Measurements from ENCODE around the gene PPARG.
"Not testable (repeated sequence)": the region's sequence is repeated elsewhere in the genome, so short reads cannot be mapped to it uniquely, and the experiment has no call there.

Gene PPARG

GRCh38 chr3:12451481-12451880, 162.6 kb downstream of the PPARG start:
- H3K4me1 ChIP-seq (ENCODE audit: control insufficient read depth in 1 of 2, insufficient read depth in 2 of 2, low read length in 2 of 2) = no peaks in the 10 kb centered on the region
- no peak overlapping the region for H3K27ac ChIP-seq (ENCODE audit: low read length)
- no peaks in the 10 kb centered on the region for H3K9me3 ChIP-seq (ENCODE audit: control insufficient read depth in 1 of 2, low read length in 2 of 2)
- H3K27me3 ChIP-seq (ENCODE audit: low read depth, low read length) = no peaks in the 10 kb centered on the region
- no peaks in the 10 kb centered on the region for H3K36me3 ChIP-seq (ENCODE audit: control insufficient read depth in 1 of 2, insufficient read depth in 2 of 2, low read length in 2 of 2)
- H3K4me3 ChIP-seq (ENCODE audit: low read depth in 1 of 2, low read length in 2 of 2) = no peak overlapping the region

GRCh38 chr3:12451960-12452359, 163.1 kb downstream of the PPARG start:
- no peaks in the 10 kb centered on the region for H3K9me3 ChIP-seq (ENCODE audit: control insufficient read depth in 1 of 2, low read length in 2 of 2)
- no peaks in the 10 kb centered on the region for H3K27me3 ChIP-seq (ENCODE audit: low read depth, low read length)
- H3K27ac ChIP-seq (ENCODE audit: low read length) = no peak overlapping the region
- H3K36me3 ChIP-seq (ENCODE audit: control insufficient read depth in 1 of 2, insufficient read depth in 2 of 2, low read length in 2 of 2) = no peaks in the 10 kb centered on the region
- no peaks in the 10 kb centered on the region for H3K4me1 ChIP-seq (ENCODE audit: control insufficient read depth in 1 of 2, insufficient read depth in 2 of 2, low read length in 2 of 2)
- H3K4me3 ChIP-seq (ENCODE audit: low read depth in 1 of 2, low read length in 2 of 2) = no peak overlapping the region

DNA sequence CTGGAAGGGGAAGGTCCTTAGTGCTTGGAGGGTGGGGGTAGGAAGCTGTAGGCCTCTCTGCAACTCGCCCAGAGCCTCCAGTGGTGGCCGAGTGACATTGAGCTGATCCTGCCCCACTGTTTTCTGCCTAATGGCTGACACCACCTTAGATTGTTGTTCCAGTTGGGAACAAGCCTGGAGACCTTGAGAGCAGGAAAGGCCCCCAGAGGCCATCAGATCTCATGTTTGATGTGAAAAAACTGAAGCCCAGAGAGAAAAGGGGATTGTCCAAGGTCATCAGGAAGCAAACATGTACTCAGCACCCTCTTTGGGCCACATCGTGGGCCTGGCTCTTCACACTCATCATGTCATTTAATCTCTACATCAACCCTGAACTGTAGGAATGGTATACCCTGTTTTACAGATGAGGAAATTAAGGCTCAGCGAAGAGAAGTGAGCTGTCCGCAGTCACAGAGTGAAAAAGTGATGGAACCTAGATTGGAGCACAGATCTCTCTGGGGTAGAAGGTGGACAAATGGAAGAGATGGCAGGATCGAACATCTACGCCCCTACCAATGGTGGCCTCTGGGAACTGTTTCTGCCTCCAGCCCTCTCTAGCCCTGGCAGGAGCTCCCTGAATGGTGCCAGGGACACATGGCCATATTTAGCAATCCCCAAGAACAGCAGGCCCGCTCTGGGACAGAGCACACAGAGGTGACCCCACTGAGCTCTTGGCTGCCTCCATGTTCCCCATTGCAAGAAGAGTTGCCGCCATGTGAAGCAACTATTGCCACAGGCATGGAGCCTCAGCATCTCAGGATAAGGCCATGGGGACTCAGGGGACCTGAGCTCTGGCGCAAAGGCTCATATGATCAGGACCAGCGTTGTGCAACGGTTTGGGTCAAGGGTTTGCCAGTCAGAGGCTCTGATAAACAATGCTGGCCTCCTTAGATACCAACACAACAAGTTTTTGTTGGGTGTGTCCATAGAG, 163.8 kb downstream of the PPARG start:
- Histone ChIP-seq H3K9me3 (ENCODE audit: control insufficient read depth in 1 of 2, low read length in 2 of 2) (no peaks in the 10 kb centered on the region), H3K4me1 (ENCODE audit: control insufficient read depth in 1 of 2, insufficient read depth in 2 of 2, low read length in 2 of 2) (no peaks in the 10 kb centered on the region), H3K36me3 (ENCODE audit: control insufficient read depth in 1 of 2, insufficient read depth in 2 of 2, low read length in 2 of 2) (no peaks in the 10 kb centered on the region), H3K4me3 (ENCODE audit: low read depth in 1 of 2, low read length in 2 of 2) (no peak overlapping the region), H3K27me3 (ENCODE audit: low read depth, low read length) (no peaks in the 10 kb centered on the region), H3K27ac (ENCODE audit: low read length) (no peak overlapping the region)

DNA sequence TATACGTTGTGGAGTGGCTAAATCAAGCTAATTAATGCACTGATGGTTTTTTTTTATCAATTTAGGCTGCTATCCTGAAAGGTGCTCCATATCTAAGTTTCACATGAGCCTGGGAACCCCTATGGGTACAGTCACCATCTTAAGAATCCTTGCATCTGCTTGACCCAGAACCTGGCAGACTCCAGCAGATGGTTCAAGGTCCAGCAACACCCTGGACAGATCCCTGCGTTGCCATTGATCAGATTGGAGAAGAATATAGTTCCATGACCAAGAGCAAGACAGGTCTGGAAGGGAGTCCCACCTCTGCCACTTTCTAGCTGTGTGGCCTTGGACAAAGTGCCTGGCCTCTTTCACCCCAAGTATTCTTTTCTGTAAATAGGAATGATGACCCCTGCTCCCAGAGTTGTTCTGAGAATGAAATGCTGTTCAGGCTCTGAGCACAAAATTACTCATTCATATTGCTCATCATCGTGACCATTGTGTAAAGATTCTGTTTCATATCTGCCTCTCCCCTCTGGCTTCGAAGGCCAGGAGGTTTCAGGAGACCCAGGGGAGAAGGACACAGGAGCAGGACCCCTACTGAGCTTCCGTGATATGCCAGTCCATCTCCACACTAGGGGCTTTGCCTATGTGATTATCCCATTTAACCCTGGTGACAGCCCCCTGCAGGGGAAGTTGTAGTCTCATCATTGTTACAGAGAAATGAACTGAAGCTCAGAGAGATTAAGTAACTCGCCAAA, 165.4 kb downstream of the PPARG start:
- Histone ChIP-seq H3K9me3 (ENCODE audit: control insufficient read depth in 1 of 2, low read length in 2 of 2) (no peaks in the 10 kb centered on the region), H3K27ac (ENCODE audit: low read length) (no peak overlapping the region), H3K4me1 (ENCODE audit: control insufficient read depth in 1 of 2, insufficient read depth in 2 of 2, low read length in 2 of 2) (no peaks in the 10 kb centered on the region), H3K36me3 (ENCODE audit: control insufficient read depth in 1 of 2, insufficient read depth in 2 of 2, low read length in 2 of 2) (no peaks in the 10 kb centered on the region), H3K27me3 (ENCODE audit: low read depth, low read length) (no peaks in the 10 kb centered on the region), H3K4me3 (ENCODE audit: low read depth in 1 of 2, low read length in 2 of 2) (no peak overlapping the region)

DNA sequence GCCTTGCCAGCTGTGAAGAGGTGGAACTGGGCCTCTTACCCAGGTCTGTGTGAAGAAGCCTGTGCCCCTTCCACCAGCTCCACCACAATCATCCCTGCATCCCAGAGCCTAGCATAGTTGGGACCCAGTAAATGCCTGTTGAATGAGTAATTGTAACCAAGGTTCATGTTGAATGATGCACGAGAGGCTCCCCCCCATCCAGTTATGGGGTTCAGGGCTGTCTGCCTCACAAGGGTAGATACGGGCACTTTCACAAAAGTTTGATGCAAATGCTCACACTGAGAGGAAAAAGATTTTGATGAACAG, 165.9 kb downstream of the PPARG start:
- no peaks in the 10 kb centered on the region for H3K36me3 ChIP-seq (ENCODE audit: control insufficient read depth in 1 of 2, insufficient read depth in 2 of 2, low read length in 2 of 2)
- no peaks in the 10 kb centered on the region for H3K9me3 ChIP-seq (ENCODE audit: control insufficient read depth in 1 of 2, low read length in 2 of 2)
- no peaks in the 10 kb centered on the region for H3K4me1 ChIP-seq (ENCODE audit: control insufficient read depth in 1 of 2, insufficient read depth in 2 of 2, low read length in 2 of 2)
- no peaks in the 10 kb centered on the region for H3K27me3 ChIP-seq (ENCODE audit: low read depth, low read length)
- no peak overlapping the region for H3K4me3 ChIP-seq (ENCODE audit: low read depth in 1 of 2, low read length in 2 of 2)
- no peak overlapping the region for H3K27ac ChIP-seq (ENCODE audit: low read length)

GRCh38 chr3:12455740-12456139, 166.9 kb downstream of the PPARG start:
- Histone ChIP-seq H3K27ac (ENCODE audit: low read length) (no peak overlapping the region), H3K36me3 (ENCODE audit: control insufficient read depth in 1 of 2, insufficient read depth in 2 of 2, low read length in 2 of 2) (no peaks in the 10 kb centered on the region), H3K27me3 (ENCODE audit: low read depth, low read length) (no peaks in the 10 kb centered on the region), H3K4me3 (ENCODE audit: low read depth in 1 of 2, low read length in 2 of 2) (no peak overlapping the region), H3K4me1 (ENCODE audit: control insufficient read depth in 1 of 2, insufficient read depth in 2 of 2, low read length in 2 of 2) (peaks cover 0 to 3% of the 10 kb centered on the region in 2 donors), H3K9me3 (ENCODE audit: control insufficient read depth in 1 of 2, low read length in 2 of 2) (no peaks in the 10 kb centered on the region)

DNA sequence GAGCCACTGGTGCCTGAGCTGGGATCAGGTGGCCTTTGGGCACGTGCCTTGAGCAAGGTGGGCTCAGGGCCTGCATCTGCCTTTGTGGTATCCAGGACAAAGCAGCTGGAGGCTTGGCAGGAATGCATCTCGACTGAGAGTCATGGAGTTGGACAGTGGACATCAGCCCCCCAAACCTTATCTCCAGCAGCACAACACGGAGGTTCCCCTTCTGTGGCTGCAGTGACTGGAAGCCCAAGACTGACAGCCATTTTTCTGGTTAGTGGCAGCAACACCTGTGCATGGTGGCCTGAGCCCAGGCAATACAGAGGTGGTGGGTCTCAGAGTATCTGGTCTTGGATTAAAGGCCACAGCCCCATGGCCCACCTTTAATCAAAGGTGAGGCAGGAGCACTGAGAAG, 167.6 kb downstream of the PPARG start:
- Histone ChIP-seq H3K27me3 (ENCODE audit: low read depth, low read length) (no peaks in the 10 kb centered on the region), H3K27ac (ENCODE audit: low read length) (no peak overlapping the region), H3K9me3 (ENCODE audit: control insufficient read depth in 1 of 2, low read length in 2 of 2) (no peaks in the 10 kb centered on the region), H3K4me3 (ENCODE audit: low read depth in 1 of 2, low read length in 2 of 2) (no peak overlapping the region), H3K4me1 (ENCODE audit: control insufficient read depth in 1 of 2, insufficient read depth in 2 of 2, low read length in 2 of 2) (peaks cover 0 to 3% of the 10 kb centered on the region in 2 donors), H3K36me3 (ENCODE audit: control insufficient read depth in 1 of 2, insufficient read depth in 2 of 2, low read length in 2 of 2) (no peaks in the 10 kb centered on the region)

DNA sequence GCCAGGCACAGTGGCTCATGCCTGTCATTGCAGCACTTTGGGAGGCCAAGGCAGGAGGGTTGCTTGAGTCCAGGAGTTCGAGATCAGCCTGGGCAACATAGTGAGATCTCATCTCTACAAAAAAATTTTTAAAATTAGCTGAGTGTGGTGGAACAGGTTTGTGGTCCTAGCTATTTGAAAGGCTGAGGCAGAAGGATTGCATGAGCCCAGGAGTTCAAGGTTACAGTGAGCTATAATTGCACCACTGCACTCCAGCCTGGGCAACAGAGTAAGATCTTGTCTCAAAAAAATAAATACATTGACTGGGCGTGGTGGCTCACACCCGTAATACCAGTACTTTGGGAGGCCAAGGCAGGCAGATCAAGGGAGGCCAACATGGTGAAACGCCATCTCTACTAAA, 168.5 kb downstream of the PPARG start:
- H3K9me3 ChIP-seq (ENCODE audit: control insufficient read depth in 1 of 2, low read length in 2 of 2); H3K27ac ChIP-seq (ENCODE audit: low read length); H3K27me3 ChIP-seq (ENCODE audit: low read depth, low read length); H3K4me1 ChIP-seq (ENCODE audit: control insufficient read depth in 1 of 2, insufficient read depth in 2 of 2, low read length in 2 of 2); H3K4me3 ChIP-seq (ENCODE audit: low read depth in 1 of 2, low read length in 2 of 2); H3K36me3 ChIP-seq (ENCODE audit: control insufficient read depth in 1 of 2, insufficient read depth in 2 of 2, low read length in 2 of 2): not testable (repeated sequence)

GRCh38 chr3:12458901-12459300, 170.0 kb downstream of the PPARG start:
- Histone ChIP-seq H3K36me3 (ENCODE audit: control insufficient read depth in 1 of 2, insufficient read depth in 2 of 2, low read length in 2 of 2) (no peaks in the 10 kb centered on the region), H3K27ac (ENCODE audit: low read length) (no peak overlapping the region), H3K27me3 (ENCODE audit: low read depth, low read length) (no peaks in the 10 kb centered on the region), H3K4me1 (ENCODE audit: control insufficient read depth in 1 of 2, insufficient read depth in 2 of 2, low read length in 2 of 2) (peaks cover 3 to 9% of the 10 kb centered on the region in 2 donors), H3K9me3 (ENCODE audit: control insufficient read depth in 1 of 2, low read length in 2 of 2) (no peaks in the 10 kb centered on the region), H3K4me3 (ENCODE audit: low read depth in 1 of 2, low read length in 2 of 2) (no peak overlapping the region)

DNA sequence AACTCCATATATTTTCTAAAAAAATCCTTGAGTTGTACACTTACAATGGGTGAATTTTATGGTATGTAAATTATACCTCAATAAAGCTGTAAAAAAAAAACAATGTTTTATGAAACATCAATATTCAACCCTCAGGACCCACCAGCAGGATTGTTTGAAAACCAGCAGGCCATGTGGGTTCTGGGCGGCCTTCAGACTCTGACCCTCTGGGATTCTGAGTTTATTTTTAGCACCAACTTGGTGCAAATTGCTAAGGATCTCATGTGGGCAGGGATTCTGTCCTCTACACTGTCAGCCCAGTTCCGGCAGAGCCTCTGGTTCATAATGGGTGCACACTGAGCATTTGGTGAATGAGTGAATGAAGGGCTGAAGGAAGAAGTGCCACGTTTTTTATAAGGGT, 171.3 kb downstream of the PPARG start:
- H3K9me3 ChIP-seq (ENCODE audit: control insufficient read depth in 1 of 2, low read length in 2 of 2) = no peaks in the 10 kb centered on the region
- no peaks in the 10 kb centered on the region for H3K27me3 ChIP-seq (ENCODE audit: low read depth, low read length)
- H3K4me3 ChIP-seq (ENCODE audit: low read depth in 1 of 2, low read length in 2 of 2) = no peak overlapping the region
- H3K27ac ChIP-seq (ENCODE audit: low read length) = no peak overlapping the region
- H3K4me1 ChIP-seq (ENCODE audit: control insufficient read depth in 1 of 2, insufficient read depth in 2 of 2, low read length in 2 of 2) = peaks cover 3 to 9% of the 10 kb centered on the region in 2 donors
- no peaks in the 10 kb centered on the region for H3K36me3 ChIP-seq (ENCODE audit: control insufficient read depth in 1 of 2, insufficient read depth in 2 of 2, low read length in 2 of 2)

- H3K4me3 ChIP-seq (ENCODE audit: low read depth in 1 of 2, low read length in 2 of 2) = no peak overlapping the region
- no peak overlapping the region for H3K27ac ChIP-seq (ENCODE audit: low read length)
- no peaks in the 10 kb centered on the region for H3K36me3 ChIP-seq (ENCODE audit: control insufficient read depth in 1 of 2, insufficient read depth in 2 of 2, low read length in 2 of 2)
- no peaks in the 10 kb centered on the region for H3K9me3 ChIP-seq (ENCODE audit: control insufficient read depth in 1 of 2, low read length in 2 of 2)
- H3K27me3 ChIP-seq (ENCODE audit: low read depth, low read length) = no peaks in the 10 kb centered on the region
- peaks cover 3 to 9% of the 10 kb centered on the region in 2 donors for H3K4me1 ChIP-seq (ENCODE audit: control insufficient read depth in 1 of 2, insufficient read depth in 2 of 2, low read length in 2 of 2)
Measured at GRCh38 chr3:12461097-12461649, 172.3 kb downstream of the PPARG start.
